CD8-positive, alpha-beta memory T cell (primary cell): ENCODE results near the gene BEST3. TPM values are rescaled to one million over a fixed set of nuclear protein-coding genes. Genes with fewer than 3 reads are reported as not detected.

ENCODE experiments used
- CTCF ChIA-PET: fragments of 350-600 bp; sonication (Branson Sonifier 250); formaldehyde crosslinking; loops from one replicate; lab custom pipeline; 2021; ENCODE audit warnings: antibody characterized with exemption; lab: Charles Lee
- POLR2A ChIA-PET: fragments of 350-600 bp; sonication (Branson Sonifier 250); formaldehyde crosslinking; loops from one replicate; lab custom pipeline; 2021; ENCODE audit warnings: antibody characterized with exemption; lab: Charles Lee
- DNase-seq, 5 donors: peaks; one replicate each; pipeline versions ENCODE4 v3.0.0 to v3.0.0-alpha.2; 2020 to 2022; ENCODE audit warnings: mixed read lengths in 1 of 5
- H3K27ac ChIP-seq: one replicate; pipeline ENCODE4 v1.7.0; 2013; ENCODE audit warnings: low read depth, mild to moderate bottlenecking, low read length, moderate library complexity
- H3K27me3 ChIP-seq: 2 replicates; pipeline ENCODE4 v1.7.0; 2013; ENCODE audit warnings: low read length, mild to moderate bottlenecking; ENCODE audit not compliant: insufficient read depth, poor library complexity, severe bottlenecking
- H3K36me3 ChIP-seq: 2 replicates; pipeline ENCODE4 v1.7.0; 2013; ENCODE audit warnings: mild to moderate bottlenecking, low read length, moderate library complexity; ENCODE audit not compliant: insufficient read depth
- H3K4me1 ChIP-seq: 2 replicates; pipeline ENCODE4 v1.7.0; 2013; ENCODE audit warnings: mild to moderate bottlenecking, low read length, moderate library complexity; ENCODE audit not compliant: insufficient read depth
- H3K4me3 ChIP-seq: 2 replicates; pipeline ENCODE4 v1.7.0; 2013; ENCODE audit warnings: mild to moderate bottlenecking, low read length
- H3K9me3 ChIP-seq: 2 replicates; pipeline ENCODE4 v1.7.0; 2013; ENCODE audit warnings: mild to moderate bottlenecking, low read length
- H3K27ac Mint-ChIP-seq, 8 donors: one replicate each; pipeline ENCODE4 v1.8.0; 2020 to 2021; ENCODE audit warnings: mixed read lengths in 8 of 8, mild to moderate bottlenecking in 6 of 8, inconsistent platforms in 3 of 8, moderate library complexity in 3 of 8
- H3K27me3 Mint-ChIP-seq, 2 donors: one replicate each; pipeline ENCODE4 v1.8.0; 2020 to 2021; ENCODE audit warnings: mixed read lengths in 2 of 2, mild to moderate bottlenecking in 1 of 2, moderate library complexity in 1 of 2
- H3K36me3 Mint-ChIP-seq, 3 donors: one replicate each; pipeline ENCODE4 v1.8.0; 2020 to 2021; ENCODE audit warnings: mixed read lengths in 3 of 3, inconsistent platforms in 1 of 3, mild to moderate bottlenecking in 1 of 3
- H3K4me1 Mint-ChIP-seq, 3 donors: one replicate each; pipeline ENCODE4 v1.8.0; 2020 to 2021; ENCODE audit warnings: mixed read lengths in 3 of 3, inconsistent platforms in 1 of 3, mild to moderate bottlenecking in 1 of 3
- H3K4me3 Mint-ChIP-seq, 7 donors: one replicate each; pipeline ENCODE4 v1.8.0; 2020 to 2021; ENCODE audit warnings: mixed read lengths in 7 of 7, mild to moderate bottlenecking in 6 of 7, moderate library complexity in 4 of 7, inconsistent platforms in 2 of 7
- H3K9me3 Mint-ChIP-seq, 5 donors: one replicate each; pipeline ENCODE4 v1.8.0; 2020 to 2022; ENCODE audit warnings: mixed read lengths in 5 of 5, mild to moderate bottlenecking in 3 of 5, moderate library complexity in 2 of 5, inconsistent platforms in 1 of 5
- polyA plus RNA-seq: library from polyadenylated mRNA; unstranded; fragments of 300-500 nt; fragmentation: Illumina TruSeq; gene quantifications from one replicate; pipeline ENCODE4 v1.2.3, GENCODE V29; 2021
- total RNA-seq, 2 experiments: library from RNA; stranded (reverse); gene quantifications; one replicate each; pipeline ENCODE4 v1.2.3, GENCODE V29; 2021

The BEST3 gene
- total and polyA plus RNA-seq, 3 experiments from 2014 or later = not detected

DNA sequence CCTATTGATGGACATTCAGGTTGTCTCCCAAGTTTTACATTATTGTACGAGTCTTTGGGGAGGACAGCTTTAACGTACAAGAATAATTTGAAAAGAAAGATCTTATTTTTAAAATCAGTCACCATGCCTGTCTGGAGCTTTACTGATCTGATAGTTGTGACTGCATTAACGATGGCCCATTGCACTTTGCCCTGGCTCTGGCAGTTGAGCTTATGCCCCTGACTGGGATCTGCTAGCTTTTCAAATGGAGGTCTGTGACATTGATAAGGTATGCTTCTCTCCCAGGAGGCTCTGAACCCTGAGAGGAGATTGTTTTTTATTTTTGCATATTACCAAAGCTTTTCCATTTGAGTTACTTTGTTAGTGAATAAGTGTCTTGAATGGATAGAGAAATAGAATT lies 21.6 kb upstream of the BEST3 start:
- no peaks in the 10 kb centered on the region for H3K36me3 ChIP-seq
- no peaks in the 10 kb centered on the region for H3K4me1 Mint-ChIP-seq
- no peak overlapping the region for H3K4me3 Mint-ChIP-seq
- no peak overlapping the region for H3K27ac ChIP-seq
- H3K9me3 ChIP-seq = no peaks in the 10 kb centered on the region
- ChIA-PET CTCF (no interaction called here), POLR2A (no interaction called here)
- no peak for DNase-seq
- peaks cover 16 to 53% of the 10 kb centered on the region in 2 donors for H3K27me3 Mint-ChIP-seq
- no peaks in the 10 kb centered on the region for H3K4me1 ChIP-seq
- no peaks in the 10 kb centered on the region for H3K27me3 ChIP-seq
- H3K9me3 Mint-ChIP-seq = peaks cover 0 to 6% (median 0%) of the 10 kb centered on the region in 5 donors
- H3K36me3 Mint-ChIP-seq = no peaks in the 10 kb centered on the region
- H3K4me3 ChIP-seq = no peak overlapping the region
- no peak overlapping the region for H3K27ac Mint-ChIP-seq

DNA sequence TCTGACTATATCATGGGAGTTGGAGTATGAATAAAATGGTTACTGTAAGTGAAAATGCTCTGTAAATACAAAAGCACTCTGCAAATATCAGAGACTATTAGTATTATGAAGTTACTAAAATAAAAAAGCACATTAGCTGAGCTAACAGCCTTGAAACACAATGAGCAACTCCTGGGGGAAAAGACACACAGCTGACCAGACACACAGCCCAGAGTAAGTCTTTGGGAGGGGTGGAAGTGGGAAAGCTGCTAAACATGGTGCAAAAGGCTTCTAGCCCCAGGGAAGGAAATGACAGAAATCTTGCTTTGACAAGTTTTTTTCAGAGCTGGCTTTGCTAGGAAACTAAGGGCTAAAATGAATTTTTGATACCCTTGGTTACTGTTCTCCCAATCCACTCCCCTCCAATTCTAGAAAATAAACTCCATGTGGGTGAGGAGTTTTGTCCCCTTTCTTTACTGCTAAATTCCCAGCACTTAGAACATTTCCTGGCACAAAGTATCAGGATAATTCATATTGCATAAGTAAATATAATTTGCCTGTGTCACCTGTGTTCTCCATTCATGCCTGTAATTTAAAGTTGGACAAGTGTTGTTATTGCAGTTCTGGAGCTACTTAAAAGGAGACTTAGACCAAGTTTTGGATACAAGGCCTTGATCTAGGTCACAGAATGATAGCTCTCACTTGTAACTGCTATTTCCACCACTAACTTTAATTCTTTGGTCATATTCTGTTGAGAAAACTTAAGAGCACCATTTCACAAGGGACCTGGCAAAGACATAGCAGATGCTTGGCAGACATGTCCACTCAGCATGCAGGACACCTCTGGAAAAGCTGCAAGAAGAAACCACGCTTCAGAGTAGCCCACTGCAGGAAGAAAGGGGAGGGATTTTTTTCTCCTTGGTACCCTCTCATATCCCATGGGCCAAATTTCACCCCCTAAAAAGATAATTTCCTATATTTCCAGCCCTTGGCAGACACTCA lies 20.5 kb upstream of the BEST3 start:
- Mint-ChIP-seq H3K4me3 (no peak overlapping the region), H3K4me1 (no peaks in the 10 kb centered on the region), H3K27ac (no peak overlapping the region), H3K36me3 (no peaks in the 10 kb centered on the region), H3K9me3 (peaks cover 0 to 1% (median 0%) of the 10 kb centered on the region in 5 donors), H3K27me3 (peaks cover 12 to 47% of the 10 kb centered on the region in 2 donors)
- no peak for DNase-seq
- Histone ChIP-seq H3K27me3 (no peaks in the 10 kb centered on the region), H3K36me3 (no peaks in the 10 kb centered on the region), H3K4me1 (no peaks in the 10 kb centered on the region), H3K27ac (no peak overlapping the region), H3K9me3 (no peaks in the 10 kb centered on the region), H3K4me3 (no peak overlapping the region)
- POLR2A ChIA-PET = no interaction called here
- CTCF ChIA-PET = no interaction called here

DNA sequence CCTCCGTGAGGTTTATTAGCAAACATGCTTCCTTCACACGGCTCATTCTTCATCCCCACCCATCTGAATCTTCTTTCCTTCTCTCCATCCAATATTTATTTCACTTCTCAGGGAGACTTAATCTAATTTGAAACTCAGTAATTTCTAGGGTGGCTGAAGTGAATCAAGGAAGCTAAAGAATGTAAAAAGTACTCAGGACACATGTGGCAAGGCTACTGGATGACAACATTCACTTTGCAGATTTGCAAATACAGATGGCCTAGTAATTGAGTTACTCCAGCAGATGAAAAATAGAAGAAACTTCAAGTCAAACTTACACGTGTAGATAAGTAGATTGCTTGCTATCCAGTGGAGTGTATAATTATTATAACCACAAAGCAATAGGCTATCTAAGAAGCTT lies 15.4 kb upstream of the BEST3 start:
- CTCF ChIA-PET = interaction anchor here (1.1 kb wide), 1 partner anchor 75 kb away, joined by 3 read pairs; no protein-coding TSS in a partner anchor
- no peak overlapping the region for H3K27ac Mint-ChIP-seq

DNA sequence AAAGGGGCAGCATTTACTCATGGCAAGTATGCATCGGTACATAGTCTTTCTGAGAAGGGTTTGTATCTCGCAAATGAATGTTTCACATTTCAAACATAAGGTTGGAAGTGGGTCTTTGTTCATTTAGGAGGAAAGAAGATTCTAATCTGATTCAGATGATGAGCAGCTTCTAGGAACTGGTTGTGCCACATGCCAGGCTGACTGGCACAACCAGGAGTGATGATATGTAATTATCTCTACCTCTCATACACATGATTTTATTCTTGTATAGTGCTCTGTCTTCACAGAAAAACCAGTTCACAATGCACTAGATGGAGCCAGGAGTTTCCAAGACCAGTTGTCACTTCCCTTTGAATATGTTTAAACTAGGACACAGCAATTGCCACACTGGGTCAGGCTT lies 13.7 kb upstream of the BEST3 start:
- Mint-ChIP-seq H3K27me3 (peaks cover 9 to 44% of the 10 kb centered on the region in 2 donors), H3K9me3 (peaks cover 0 to 3% (median 0%) of the 10 kb centered on the region in 5 donors), H3K27ac (no peak overlapping the region), H3K4me1 (no peaks in the 10 kb centered on the region), H3K4me3 (no peak overlapping the region), H3K36me3 (no peaks in the 10 kb centered on the region)
- ChIA-PET POLR2A (no interaction called here), CTCF (no interaction called here)
- Histone ChIP-seq H3K9me3 (no peaks in the 10 kb centered on the region), H3K4me1 (no peaks in the 10 kb centered on the region), H3K36me3 (no peaks in the 10 kb centered on the region), H3K4me3 (no peak overlapping the region), H3K27me3 (no peaks in the 10 kb centered on the region), H3K27ac (no peak overlapping the region)
- DNase-seq = no peak

More for the DNA sequence above, 15.4 kb upstream of the BEST3 start:
- Histone ChIP-seq H3K36me3 (no peaks in the 10 kb centered on the region), H3K27me3 (no peaks in the 10 kb centered on the region), H3K27ac (no peak overlapping the region), H3K9me3 (no peaks in the 10 kb centered on the region), H3K4me3 (no peak overlapping the region), H3K4me1 (no peaks in the 10 kb centered on the region)
- POLR2A ChIA-PET = no interaction called here
- Mint-ChIP-seq H3K27me3 (peaks cover 11 to 30% of the 10 kb centered on the region in 2 donors), H3K4me3 (no peak overlapping the region), H3K36me3 (no peaks in the 10 kb centered on the region), H3K9me3 (no peaks in the 10 kb centered on the region), H3K4me1 (no peaks in the 10 kb centered on the region)
- DNase-seq = no peak

DNA sequence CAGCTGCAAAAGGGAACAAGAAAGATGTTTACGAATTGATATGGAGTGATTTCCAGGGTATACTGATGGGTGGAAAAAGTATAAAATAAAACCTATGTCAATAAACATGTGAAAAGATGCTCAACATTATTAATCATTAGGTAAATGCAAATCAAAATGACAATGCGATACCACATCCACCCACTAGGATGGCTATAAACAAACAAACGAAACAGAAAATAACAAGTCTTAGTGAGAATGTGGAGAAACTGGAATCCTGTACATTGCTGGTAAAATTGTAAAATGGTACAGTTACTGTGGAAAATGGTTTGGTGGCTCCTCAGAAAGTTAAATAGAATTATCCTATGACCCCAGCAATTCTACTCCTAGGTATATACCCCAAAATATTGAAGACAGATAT lies 9.5 kb upstream of the BEST3 start:
- DNase-seq = no peak
- peaks cover 0 to 3% (median 0%) of the 10 kb centered on the region in 5 donors for H3K9me3 Mint-ChIP-seq
- peaks cover 10 to 50% of the 10 kb centered on the region in 2 donors for H3K27me3 Mint-ChIP-seq
- no peaks in the 10 kb centered on the region for H3K4me1 Mint-ChIP-seq
- no peaks in the 10 kb centered on the region for H3K36me3 ChIP-seq
- no peak overlapping the region for H3K27ac ChIP-seq
- POLR2A ChIA-PET = no interaction called here
- no peaks in the 10 kb centered on the region for H3K27me3 ChIP-seq
- no peak overlapping the region for H3K4me3 Mint-ChIP-seq
- H3K9me3 ChIP-seq = no peaks in the 10 kb centered on the region
- no peaks in the 10 kb centered on the region for H3K36me3 Mint-ChIP-seq
- H3K4me1 ChIP-seq = no peaks in the 10 kb centered on the region
- no peak overlapping the region for H3K27ac Mint-ChIP-seq
- CTCF ChIA-PET = no interaction called here
- no peak overlapping the region for H3K4me3 ChIP-seq

DNA sequence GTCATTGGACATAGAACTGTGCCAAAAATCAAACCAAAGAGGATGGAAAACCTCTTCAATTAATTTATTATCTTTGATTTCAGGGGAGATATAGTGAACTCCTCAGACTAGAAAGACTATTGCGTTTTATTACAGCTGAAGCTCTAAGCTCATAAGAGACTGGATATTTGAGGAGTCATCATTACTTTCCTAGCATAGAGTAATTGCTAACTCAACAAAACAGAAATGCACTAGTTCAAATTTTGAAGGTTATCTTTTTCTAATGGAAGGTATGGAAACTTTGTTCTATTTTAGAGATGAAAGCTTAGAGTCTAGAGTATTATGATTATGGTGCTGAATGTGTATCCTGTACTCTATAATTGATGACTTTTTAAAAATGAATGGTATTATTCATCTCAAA lies 5.3 kb upstream of the BEST3 start:
- H3K4me3 Mint-ChIP-seq = no peak overlapping the region
- H3K4me1 ChIP-seq = no peaks in the 10 kb centered on the region
- no peak overlapping the region for H3K27ac ChIP-seq
- no peaks in the 10 kb centered on the region for H3K36me3 Mint-ChIP-seq
- H3K27ac Mint-ChIP-seq = no peak overlapping the region
- H3K4me1 Mint-ChIP-seq = no peaks in the 10 kb centered on the region
- peaks cover 0 to 3% (median 0%) of the 10 kb centered on the region in 5 donors for H3K9me3 Mint-ChIP-seq
- H3K27me3 Mint-ChIP-seq = peaks cover 11 to 49% of the 10 kb centered on the region in 2 donors
- no peak overlapping the region for H3K4me3 ChIP-seq
- ChIA-PET POLR2A (no interaction called here), CTCF (no interaction called here)
- H3K9me3 ChIP-seq = no peaks in the 10 kb centered on the region
- DNase-seq = no peak
- H3K27me3 ChIP-seq = no peaks in the 10 kb centered on the region
- H3K36me3 ChIP-seq = no peaks in the 10 kb centered on the region

DNA sequence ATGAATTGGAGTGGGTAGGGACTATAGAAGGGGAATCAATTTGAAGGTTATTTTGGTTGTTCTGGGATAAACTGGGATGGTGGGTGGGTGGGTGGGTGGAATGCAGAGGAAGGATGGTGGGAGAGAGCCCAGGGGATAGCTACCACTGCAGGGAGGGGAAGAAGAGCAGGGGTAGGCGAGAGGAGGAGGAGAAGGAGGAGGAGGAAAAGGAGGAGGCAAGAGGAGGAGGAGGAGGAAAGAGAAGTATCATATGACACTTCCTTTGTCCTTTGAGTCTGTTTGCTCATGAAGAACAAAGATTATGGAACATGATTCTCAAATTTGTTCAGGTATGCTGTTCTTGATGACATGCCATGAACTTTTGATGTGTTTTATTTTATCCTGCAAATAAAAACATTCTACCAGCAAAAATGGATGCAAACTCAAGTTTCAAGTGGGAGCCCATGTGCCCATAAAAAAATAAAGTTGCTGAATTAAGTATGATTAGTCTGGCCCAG lies 4.1 kb upstream of the BEST3 start:
- H3K9me3 ChIP-seq = no peaks in the 10 kb centered on the region
- POLR2A ChIA-PET = no interaction called here
- H3K4me3 ChIP-seq = no peak overlapping the region
- DNase-seq = no peak
- Mint-ChIP-seq H3K27ac (no peak overlapping the region), H3K4me1 (no peaks in the 10 kb centered on the region), H3K27me3 (peaks cover 11 to 41% of the 10 kb centered on the region in 2 donors), H3K4me3 (no peak overlapping the region), H3K9me3 (no peaks in the 10 kb centered on the region), H3K36me3 (no peaks in the 10 kb centered on the region)
- H3K27ac ChIP-seq = no peak overlapping the region
- no peaks in the 10 kb centered on the region for H3K36me3 ChIP-seq
- CTCF ChIA-PET = no interaction called here
- H3K4me1 ChIP-seq = no peaks in the 10 kb centered on the region
- no peaks in the 10 kb centered on the region for H3K27me3 ChIP-seq

DNA sequence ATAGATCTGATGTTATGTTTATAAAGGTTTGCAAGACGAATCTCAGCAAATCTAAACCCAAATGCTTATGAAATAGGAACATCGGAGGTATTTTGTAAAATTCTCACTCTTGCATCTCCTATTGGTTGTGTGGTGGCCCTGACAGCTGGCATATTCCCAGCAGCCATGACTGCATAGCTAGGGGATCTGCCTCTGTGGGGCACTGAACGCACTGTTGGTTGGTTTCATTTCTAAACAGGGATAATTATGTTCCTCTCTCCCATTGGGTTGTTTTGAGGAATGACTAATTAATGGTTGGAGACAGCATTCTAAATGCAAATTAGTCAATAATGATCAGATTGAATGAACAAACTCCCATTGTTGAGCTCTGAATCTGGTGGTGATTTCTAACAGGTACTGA lies 2.7 kb upstream of the BEST3 start:
- H3K36me3 Mint-ChIP-seq = no peaks in the 10 kb centered on the region
- H3K27ac Mint-ChIP-seq = no peak overlapping the region
- Histone ChIP-seq H3K36me3 (no peaks in the 10 kb centered on the region), H3K4me3 (no peak overlapping the region), H3K27me3 (no peaks in the 10 kb centered on the region), H3K9me3 (no peaks in the 10 kb centered on the region), H3K27ac (no peak overlapping the region), H3K4me1 (no peaks in the 10 kb centered on the region)
- H3K9me3 Mint-ChIP-seq = no peaks in the 10 kb centered on the region
- H3K27me3 Mint-ChIP-seq = peaks cover 8 to 28% of the 10 kb centered on the region in 2 donors
- DNase-seq = no peak
- H3K4me1 Mint-ChIP-seq = no peaks in the 10 kb centered on the region
- no peak overlapping the region for H3K4me3 Mint-ChIP-seq
- POLR2A ChIA-PET = no interaction called here
- CTCF ChIA-PET = no interaction called here
